Right forelimb (tissue), 1 donor: ENCODE results near the gene LYRM1.
"Not testable (repeated sequence)": the region's sequence is repeated elsewhere in the genome, so short reads cannot be mapped to it uniquely, and the experiment has no call there.

Experiments
- DNase-seq: peaks from one replicate; pipeline ENCODE4 v3.0.0-alpha.2; 2018

Gene LYRM1

DNA sequence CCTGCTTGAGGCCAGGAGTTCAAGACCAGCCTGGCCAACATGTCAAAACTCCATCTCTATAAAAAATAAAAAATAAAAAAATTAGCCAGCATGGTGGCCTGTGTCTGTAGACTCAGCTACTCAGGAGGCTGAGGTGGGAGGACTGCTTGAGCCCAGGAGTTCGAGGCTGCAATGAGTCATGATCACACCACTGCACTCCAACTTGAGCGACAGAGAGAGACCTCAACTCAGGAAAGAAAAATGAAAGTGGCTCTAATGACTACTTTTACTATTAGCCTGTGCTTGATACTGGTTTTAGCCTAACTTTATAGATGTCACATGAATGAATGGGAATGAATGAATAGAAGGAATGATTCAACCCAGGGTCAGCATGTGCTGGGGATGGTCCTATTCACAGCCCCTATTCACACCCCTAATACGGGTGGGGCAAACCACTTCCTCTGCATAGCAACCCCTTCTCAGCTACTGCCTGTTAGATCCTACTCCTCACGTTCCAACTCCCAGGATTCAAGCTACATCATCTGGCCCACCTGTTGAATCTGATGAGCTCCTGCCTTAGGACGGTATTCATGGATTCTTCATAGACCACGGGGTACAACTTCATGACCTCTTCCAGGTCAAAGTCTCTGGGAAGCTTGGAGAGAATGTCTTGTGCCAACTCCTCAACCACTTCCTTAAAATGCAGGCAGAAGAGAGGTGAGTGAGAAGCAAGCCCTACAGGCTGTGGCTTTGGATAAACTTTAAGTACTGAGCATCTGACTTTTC is 40.5 kb downstream of the LYRM1 start:
- no peak for DNase-seq

DNA sequence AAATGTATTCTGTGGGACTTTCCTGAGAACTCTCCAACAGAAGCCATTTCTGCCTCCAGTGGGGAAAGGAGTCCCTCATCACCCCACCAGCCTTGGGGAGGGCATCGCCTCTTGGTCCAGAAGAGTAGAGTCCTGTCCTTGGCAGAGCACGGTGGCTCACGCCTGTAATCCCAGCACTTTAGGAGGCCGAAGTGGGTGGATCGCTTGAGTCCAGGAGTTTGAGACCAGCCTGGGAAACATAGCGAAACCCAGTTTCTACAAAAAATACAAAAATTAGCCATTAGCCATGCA is 41.0 kb downstream of the LYRM1 start:
- no peak for DNase-seq

DNA sequence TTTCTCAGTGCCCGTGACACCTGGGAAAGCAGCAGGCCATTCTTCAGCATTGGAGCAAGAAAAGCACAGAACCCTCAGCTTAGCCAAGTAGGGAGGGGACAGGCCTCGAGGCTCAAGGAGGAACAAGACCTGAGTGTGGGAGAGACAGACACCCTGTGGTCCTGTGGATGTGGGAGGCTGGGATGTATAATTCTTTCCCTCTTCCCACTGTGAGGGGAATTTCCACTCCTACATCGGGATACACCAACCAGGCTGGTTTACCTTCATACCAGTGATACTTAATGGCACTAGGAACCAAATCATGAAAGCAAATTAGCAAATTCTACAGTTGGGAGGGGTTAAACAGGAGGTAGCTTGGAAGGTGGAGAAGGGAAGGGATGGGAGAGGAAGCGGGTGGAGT is 41.7 kb downstream of the LYRM1 start:
- no peak for DNase-seq

DNA sequence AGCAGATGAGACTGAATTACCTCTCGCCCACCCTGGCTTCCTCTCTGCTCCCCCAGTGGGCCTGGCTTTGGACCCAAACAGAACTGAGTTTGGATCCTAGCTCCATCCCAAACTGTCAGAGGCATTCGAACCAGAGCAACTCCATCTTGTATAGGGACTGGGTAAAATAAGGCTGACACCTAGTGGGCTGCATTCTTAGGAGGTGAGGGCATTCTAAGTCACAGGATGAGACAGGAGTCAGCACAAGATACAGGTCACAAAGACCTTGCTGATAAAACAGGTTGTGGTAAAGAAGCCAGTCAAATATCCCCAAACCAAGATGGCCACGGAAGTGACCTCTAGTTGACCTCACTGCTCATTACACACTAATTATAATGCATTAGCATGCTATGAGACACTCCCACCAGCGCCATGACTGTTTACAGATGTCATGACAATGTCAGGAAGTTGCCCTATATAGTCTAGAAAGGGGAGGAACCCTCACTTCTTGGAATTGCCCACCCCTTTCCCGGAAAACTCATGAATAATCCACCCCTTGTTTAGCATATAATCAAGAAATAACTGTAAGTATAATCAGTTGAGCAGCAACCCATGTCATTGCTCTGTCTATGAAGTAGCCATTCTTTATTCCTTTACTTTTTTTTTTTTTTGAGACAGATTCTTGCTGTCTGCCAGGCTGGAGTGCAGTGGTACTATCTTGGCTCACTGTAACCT is 44.4 kb downstream of the LYRM1 start:
- no peak for DNase-seq

DNA sequence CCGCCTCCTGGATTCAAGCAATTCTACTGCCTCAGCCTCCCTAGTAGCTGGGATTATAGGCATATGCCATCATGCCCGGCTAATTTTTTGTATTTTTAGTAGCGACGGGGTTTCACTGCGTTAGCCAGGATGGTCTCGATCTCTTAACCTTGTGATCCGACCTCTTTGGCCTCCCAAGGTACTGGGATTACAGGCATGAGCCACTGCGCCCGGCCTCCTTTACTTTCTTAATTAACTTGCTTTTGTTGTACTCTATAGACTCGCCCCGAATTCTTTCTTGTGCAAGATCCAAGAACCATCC is 45.0 kb downstream of the LYRM1 start:
- not testable (repeated sequence) for DNase-seq

DNA sequence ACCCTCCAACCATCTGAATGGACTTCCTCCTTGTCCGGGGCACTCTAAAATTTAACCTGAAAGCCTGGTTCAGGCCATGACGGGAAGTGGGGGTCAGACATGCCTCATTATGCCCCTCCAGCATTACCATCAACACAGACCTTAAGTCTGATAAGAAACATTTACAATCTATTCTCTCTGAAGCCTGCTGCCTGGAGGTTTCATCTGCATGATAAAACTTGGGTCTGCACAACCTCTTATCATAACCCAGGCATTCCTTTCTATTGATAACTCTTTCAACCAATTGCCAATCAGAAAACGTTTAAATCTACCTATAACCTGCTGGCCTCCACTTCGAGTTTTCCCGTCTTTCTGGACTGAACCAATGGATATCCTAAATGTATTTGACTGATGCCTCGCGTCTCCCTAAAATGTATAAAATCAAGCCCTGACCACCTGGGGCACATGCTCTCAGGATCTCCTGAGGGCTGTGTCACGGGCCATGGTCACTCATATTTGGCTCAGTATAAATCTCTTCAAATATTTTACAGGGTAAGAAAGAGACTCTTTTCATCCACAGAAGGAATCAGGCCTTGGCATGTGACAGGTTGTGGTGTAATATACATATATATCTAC is 45.6 kb downstream of the LYRM1 start:
- DNase-seq, result no peak

DNA sequence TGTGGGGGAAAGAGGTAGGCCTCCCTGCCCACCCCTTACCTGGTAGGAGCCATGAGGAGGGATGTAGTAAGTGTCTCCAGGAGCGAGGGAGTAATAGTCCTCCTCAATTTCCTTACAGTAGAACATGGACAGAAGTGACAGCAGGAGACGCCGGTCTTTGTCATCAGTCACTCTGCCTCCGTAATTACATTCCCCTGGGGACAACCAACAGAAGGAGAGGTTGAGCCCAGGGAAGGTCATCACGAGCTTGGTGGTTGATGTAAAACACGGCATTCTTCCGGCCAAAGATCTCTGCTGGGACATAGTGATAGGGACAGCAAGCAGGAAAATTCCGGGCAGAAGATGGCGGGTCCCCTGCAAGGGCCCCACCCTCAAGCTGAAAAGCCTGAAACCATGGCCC is 47.9 kb downstream of the LYRM1 start:
- DNase-seq, result no peak

DNA sequence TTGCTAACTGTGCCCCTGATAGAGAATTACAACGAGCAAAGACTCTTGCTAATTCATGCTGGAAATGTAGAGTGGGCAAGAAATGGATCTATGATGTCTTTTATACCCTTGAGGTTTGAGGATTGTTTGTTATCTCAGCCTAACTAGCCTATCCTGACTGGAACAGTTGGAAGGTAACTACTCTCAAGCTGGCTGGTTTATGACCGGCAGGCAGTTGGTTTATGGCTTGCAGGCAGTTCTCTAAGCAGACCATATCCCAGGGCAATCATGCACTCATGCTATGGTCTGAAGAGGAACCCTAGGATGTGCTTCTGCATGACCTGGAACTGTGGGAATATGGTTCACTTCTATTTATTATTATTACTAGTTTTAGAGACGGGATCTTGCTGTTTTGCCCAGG is 49.1 kb downstream of the LYRM1 start:
- no peak for DNase-seq

DNA sequence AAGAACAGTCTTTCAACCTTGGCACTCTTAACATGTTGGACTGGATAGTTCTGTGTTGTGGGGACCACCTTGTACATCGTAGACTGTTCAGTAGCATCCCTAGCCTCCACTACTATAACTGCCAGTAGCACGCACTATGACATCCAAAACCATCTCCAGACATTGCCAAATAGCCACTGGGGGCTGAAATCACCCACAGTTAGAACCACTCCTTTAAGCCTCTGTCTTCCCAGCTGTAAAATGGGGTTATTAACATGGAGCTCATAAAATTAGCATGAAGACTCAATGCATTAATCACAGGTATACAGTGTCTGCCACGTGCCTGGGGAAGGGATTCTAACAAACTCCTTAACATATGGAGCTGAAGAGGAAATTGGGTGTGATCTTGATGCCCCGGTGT is 49.7 kb downstream of the LYRM1 start:
- no peak for DNase-seq

DNA sequence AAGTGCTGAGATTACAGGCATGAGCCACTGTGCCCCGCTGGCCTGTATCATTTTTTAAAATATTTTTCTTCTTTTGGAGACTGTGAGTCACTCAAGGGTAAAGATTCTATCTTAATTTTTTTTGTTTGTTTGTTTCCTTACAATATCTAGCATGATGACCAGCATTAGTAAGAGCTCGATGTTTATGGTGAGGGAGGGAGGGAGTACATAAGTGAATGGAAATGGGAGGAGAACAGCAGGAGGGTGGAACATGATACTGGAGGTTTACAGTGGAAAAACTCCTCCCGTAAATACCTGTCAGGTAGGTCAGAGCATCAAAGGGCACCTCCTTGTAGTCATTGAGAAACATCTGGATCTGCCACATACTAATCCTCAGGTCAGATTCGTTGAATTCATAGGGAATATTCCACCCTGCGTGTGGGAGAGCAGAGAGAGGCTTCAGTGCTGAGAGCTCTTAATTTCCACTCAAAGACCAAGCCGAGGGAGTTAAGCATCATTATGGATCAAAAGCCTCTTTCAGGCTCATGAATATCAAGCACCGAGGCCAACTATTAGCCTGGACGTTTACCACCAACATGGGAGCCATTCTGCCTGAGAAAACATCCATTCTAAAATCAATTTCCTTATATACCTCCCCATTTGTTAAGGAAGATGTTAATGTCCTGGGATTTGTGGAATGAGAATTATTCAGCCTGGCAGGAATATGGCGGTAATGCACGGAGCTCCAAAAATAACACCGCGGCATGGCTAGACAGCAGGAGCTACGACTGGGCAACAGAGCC is 51.8 kb downstream of the LYRM1 start:
- DNase-seq, result no peak

DNA sequence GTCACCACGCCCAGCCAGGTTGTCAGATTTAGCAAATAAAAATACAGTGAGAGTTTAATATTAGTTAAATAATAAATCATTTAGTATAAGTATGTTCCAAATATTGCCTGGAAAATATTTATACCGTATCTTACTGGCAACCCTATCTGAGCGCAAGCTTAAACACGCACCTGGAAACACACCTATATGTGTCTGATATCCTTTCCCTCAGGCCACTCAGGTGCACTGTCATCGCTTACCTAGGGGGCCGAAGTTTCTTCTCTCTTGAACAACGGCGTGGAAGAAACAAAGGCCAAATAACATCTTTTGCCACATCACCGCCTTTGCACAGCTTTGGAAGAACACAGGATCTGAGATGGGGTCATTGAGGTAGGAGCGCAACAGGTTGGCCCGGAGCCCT is 54.0 kb downstream of the LYRM1 start:
- no peak for DNase-seq

DNA sequence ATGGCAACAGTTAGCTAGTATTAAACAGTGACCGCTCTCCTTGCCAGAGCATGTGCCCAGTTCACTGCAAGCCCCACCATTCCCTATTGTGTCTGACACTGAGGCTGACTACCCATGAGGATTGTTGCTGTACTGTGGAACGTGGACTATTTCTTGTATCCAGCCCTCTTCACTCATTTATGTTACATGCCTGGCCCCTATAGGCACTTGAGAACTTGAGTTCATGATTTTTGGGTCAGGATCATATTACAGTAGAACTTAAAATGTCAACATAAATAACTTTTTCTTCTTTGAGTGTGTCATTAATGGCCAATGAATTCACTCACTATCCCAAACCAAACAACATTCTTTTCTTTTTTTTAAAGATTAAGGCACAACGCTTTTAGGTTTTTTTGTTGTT is 55.7 kb downstream of the LYRM1 start:
- no peak for DNase-seq

DNA sequence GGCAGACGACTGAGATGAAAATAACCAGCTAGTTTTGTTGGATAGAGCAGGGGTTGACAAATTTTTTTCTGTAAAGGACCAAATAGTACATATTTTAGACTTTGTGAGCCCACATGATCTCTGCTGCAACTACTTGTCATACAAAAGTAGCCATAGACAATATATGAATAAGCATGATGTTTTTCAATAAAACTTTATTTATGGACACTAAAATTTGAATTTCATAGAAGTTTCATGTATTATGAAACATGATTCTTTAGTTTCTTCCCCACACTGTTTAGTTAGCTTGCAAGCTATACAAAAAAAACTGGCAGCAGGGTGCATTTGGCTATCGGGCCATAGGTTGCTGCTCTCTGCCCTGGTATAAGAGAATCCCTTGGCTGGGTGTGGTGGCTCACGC is 56.6 kb downstream of the LYRM1 start:
- no peak for DNase-seq

DNA sequence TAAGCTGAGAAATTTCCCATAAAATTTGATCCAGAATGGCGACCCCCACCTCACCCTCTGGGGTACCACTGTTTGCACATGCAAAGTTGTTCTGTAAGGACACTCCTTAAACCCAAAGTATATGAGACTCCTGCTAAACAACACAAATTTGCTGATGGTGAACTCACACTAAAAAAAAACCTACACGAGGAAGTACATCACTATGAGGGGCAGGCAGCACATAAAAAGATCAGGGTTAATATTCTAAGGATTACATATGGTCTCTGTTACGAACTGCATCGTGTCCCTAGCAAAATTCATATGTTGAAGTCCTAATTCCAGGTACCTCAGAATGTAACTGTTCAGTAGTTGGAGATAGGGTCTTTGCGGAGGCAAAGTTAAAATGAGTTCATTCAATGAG is 60.3 kb downstream of the LYRM1 start:
- DNase-seq, result no peak

DNA sequence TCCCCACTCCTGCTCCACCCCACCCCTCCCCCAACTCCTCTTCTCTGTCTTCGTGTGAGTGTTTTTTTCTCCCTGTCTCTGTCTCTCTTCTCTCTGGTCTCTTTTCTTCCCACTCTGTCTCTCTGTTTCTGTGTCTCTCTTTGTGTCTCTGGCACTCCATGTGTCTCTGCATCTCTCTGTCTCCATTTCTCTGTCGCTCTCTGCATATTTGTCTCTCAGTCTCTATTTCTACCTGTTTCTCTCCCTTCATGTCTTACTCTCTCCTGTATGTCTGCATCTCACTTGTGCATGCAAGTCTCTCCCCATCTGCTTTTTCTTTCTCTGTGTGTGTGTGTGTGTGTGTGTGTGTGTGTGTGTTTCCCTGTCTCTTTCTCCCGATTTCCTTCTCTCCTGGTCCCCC is 68.2 kb downstream of the LYRM1 start:
- no peak for DNase-seq

DNA sequence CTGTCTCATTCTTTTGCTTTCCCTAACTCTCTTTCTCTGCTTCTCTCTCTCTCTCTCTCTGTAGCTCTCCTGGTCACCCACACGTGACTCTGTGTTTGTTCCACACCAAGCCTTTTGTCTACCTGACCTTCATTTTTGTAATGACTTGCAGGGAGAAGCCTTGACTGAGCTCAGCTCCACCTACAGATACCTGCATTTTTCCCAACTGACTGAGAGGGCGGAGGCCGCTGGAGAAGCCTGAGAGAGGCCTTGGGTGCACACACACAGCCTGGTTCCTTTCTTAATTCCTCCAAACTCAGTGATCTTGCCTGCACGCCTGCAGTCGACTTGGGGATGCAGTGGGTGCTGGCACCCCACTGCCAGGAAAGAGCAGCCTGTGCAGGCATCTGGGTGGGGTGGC is 68.8 kb downstream of the LYRM1 start:
- no peak for DNase-seq

DNA sequence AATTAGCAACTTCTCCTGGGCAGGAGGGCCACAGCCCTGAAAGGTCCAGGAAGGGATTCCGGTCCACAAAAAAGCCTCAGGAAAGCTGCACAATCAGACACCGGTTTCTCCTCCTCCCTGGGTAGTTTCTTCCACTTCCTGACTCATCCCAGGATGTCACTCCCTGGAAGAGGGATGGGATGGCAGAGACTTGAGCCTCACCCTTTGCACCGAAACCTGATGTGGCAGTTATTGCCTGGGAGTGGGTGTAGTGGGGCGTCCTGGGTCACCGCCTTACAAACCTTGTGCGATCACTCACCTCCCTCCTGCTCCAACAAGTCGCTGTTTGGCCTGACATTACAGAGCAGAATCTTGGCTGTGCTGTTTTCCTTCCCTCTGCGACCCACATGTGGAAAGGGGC is 70.8 kb downstream of the LYRM1 start:
- DNase-seq, result no peak

DNA sequence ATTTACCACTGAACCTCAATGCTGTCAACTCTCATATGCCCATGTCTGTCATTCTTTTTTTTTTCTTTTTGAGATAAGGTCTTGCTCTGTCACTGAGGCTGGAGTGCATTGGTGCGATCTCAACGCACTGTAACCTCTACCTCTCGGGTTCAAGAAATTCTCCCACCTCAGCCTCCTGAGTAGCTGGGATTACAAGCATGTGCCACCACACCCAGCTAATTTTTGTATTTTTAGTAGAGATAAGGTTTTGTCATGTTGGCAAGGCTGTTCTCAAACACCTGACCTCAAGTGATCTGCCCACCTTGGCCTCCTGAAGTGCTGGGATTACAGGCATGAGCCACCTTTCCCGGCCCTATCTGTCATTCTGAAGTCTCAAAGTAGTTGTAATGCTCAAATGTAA is 72.6 kb downstream of the LYRM1 start:
- not testable (repeated sequence) for DNase-seq
